Measurements from ENCODE around the gene VPS54.
"Not testable (repeated sequence)": the region's sequence is repeated elsewhere in the genome, so short reads cannot be mapped to it uniquely, and the experiment has no call there.

VPS54 gene

GRCh38 chr2:64024259-64024949, 5.2 kb upstream of the VPS54 start:
- no peak for DNase-seq

DNA sequence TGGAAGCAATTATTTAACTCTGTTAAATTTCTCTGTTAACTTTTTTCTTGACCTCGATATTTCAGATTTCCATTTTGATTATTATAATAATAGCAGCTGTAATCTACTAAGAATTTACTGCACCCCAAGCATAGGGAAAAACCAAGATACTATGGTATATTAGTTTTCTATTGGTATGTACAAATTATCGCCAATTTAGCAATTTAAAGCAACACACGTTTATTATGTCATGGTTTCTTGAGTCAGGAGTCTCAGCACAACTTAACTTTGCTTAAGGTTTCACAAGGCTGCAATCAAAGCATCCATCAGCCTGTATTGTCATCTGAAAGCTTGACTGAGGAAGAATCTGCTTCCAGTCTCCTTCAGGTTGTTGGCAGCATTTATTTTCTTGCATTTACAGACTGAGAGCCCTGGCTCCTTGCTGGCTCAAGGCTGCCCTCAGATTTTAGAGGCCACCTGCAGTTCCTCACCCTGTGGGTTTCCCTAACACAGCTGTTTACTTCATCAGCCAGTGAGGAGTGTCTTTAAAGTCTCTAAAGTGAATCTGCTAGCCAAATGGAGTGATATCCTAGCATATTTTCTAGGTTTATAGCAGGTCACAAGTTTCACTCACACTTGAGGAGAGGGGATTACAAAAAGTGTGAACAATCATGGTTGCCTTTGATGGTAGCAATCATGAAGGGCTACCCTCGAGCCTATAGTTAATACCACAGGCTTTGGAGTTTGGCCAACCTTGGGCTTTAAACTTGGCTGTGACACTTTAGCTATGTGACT, 4.4 kb upstream of the VPS54 start:
- no peak for DNase-seq

DNA sequence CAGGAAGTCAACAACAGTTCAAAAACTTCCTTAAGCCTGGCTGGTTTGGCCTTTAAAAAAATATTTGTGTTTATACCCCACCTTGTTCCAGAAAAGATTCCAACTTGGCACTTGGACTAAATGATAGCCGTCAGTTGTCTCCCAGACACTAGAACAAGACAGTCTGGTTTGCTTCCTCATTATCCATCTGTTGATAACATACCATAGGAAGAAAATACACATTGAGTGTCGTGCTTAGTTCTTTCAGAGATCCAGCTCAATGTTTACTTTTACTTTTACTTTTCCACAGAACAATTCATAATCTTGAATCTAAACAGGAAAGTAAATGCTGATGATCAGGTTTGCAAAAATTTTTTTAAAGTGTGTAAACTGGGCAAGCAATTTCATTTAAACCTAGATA, 2.4 kb upstream of the VPS54 start:
- DNase-seq = no peak

DNA sequence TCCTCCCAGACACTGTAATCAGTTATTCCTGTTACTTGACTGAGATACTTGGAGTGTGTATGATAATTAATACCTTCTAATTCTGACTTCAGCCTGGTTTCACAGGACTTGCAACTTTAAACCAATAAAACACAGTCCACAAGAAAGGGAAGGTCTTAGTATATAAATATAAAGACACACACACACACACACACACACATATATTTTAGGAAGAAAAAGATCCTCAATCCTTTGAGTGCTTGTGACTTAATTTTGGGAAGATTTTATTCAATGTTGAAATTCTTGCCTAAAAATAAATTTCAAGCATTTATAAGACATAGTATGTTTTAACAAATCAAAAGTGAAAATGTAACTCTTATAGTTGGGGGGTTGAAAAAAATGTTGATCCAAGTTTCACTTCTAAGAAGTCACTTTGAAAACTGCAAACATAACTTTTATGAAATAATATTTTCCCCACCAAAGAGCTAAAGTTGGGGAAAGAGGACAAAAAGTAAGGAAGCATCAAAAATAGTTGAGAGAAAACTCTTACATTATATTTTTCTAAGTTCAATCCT, 824 bp upstream of the VPS54 start:
- DNase-seq = no peak

DNA sequence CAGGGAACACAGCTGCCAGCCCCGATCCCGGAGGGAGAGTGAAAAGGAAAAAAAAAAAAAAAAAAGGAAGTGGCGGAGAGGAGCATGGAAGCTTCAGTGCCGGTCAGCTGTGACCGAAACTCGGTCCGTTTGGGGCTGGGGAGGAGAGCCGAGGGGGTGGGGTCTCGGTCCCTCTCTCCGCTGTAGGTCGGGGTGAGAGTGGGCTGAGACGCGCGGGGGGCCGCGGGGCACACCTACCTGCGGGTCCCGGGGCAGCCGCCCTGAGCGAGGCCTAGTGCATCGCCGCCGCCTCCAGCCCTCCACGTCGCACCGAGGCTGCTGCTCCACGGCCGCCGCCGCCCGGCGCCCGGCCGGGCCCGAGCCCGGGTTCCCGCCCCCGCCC, 536 bp downstream of the VPS54 start:
- peak in 33 of 56 donors; percentile 3 to 80 (median 55) for DNase-seq

DNA sequence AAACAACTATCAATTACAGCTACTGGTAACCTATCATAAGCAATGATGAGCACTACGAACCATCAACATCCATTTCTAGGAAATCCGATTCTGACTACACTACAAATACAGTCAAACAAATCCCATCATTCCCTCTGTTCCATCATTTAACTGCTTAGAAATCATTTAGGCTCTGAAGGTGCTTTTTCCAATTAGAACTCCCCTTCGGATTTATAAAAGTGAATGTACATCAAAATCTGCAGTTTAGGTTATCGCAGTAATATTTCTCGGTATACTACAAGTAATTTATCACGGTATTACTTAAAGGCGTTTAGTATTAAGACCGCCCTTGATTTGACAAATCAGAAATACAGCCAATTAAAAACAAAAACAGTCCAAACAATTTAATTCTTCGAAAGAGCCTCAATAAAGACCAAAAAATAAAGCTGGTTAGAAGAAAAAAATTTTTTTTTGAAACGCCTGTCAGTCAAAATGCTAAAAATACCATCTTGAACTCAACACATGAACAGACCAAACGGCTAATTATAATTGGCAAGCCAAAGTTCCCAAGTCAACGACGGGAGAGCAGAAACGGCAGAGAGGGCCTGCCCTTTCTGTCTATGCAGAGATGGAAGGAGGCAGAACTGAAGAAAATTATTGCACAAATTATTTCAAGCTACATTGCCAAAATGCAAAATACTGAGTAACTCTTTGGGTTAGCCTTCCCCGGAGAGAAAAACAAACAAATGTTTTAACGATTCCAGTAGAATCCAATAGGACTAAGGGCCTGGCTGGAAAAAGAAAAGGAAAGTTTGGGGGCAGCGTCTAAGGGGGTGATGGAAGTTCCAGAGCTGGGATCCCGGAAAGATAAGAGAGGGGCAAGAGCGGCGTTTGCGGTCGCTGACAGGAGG, 1.2 kb downstream of the VPS54 start:
- DNase-seq = peak in 3 of 56 donors; percentile 5 to 8 (median 5)

DNA sequence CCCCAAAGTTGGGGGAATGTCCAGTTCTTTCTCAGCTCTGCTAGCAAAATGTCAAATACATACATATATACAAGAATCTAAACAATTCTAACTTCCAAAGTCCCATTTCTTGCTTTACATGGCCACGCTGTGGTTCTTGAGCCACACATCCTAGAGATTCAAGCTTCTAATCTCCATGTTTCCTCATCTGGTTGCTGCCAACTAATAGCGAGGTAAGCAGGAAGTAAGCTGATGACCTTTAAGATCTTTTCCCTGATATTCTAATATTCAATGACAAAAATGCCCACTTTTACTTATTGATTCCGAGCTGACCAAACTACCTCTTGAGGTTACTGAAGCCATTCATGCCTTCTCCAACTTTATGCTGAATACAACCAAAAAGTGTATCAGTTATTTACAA, 3.3 kb downstream of the VPS54 start:
- DNase-seq = no peak

DNA sequence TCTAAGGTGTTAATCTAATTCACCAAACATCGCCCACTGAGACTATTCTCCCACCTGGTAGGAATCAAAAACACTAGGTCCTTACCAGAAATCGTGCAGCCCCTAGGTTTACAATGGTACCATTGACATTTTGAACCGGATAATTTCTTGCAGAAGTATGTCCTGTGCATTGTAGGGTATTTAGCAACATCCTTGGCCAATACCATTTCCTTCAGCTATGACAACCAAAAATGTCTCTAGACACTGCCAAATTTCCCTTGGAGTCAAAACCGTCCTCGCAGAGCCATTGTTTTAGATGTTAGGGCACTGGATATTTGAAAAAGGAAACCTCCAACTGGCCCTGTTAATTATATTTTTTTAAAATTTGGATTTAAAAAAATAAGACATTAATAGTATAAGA, 3.8 kb downstream of the VPS54 start:
- DNase-seq = no peak

DNA sequence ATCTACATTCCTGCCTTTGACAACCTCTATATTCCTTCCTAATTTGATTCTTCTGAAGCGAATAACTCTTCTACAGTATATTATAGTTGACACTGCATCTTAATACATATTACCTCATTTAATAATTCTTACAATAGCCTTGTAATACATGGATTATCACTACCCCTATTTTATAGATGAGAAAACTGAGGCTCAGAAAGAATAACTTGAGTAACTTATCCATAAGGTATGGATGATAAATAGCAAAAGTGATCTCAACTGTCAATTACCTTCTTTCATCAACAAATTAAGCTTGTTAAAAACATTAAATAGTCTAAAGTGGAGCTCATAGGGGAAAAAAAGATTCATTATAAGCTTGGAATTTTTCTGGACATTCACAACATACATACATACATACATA, 4.6 kb downstream of the VPS54 start:
- no peak for DNase-seq

GRCh38 chr2:64013053-64013452, 6.2 kb downstream of the VPS54 start:
- no peak for DNase-seq

DNA sequence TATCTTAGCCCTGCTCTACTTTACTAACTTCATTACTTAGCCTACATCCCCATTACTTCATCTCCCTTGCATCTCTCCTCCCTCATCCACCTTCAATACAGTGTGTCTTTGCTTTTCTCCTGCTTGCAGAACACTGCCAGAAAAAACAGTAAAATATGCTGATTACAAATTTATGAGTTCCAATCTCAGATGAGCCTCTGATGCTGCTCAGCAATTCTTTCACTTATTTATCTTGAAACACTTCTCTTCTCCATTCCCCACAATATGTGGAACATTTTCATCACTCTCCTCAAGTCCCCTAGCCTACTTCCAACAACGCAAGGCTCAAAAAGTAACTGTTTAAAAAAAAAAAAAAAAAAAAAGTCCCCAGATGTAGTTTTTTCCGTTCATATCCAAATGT, 7.1 kb downstream of the VPS54 start:
- no peak for DNase-seq

DNA sequence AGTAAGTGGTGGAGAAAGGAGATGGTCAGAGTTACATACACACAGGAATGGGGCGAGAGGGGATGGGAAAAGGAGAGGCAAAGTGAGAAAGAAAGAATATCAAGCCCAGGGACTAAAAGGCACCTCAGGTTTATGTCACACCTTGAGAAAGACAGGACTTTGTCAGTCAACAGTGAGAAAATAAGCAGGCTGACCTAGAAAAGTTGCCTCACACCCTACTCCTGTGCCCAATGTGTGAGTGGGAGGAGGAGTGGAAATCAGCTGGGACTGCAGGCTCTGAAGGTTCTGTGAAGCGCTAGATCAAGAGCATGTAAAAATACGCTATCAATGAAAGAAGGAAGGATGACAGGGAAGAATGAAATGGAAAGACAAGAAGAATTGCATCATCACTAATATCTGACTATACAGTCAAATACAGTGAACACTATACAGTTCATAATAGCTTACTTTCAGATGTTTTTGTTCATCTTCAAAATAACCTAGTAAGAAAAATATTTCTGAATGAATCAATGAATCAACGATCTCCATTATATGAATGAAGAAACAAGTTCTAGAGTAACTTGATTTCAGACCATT, 10.7 kb downstream of the VPS54 start:
- no peak for DNase-seq

GRCh38 chr2:64007924-64008323, 11.3 kb downstream of the VPS54 start:
- no peak for DNase-seq

GRCh38 chr2:64005707-64006356, 13.4 kb downstream of the VPS54 start:
- DNase-seq = no peak

GRCh38 chr2:64003239-64003638, 16.0 kb downstream of the VPS54 start:
- no peak for DNase-seq

DNA sequence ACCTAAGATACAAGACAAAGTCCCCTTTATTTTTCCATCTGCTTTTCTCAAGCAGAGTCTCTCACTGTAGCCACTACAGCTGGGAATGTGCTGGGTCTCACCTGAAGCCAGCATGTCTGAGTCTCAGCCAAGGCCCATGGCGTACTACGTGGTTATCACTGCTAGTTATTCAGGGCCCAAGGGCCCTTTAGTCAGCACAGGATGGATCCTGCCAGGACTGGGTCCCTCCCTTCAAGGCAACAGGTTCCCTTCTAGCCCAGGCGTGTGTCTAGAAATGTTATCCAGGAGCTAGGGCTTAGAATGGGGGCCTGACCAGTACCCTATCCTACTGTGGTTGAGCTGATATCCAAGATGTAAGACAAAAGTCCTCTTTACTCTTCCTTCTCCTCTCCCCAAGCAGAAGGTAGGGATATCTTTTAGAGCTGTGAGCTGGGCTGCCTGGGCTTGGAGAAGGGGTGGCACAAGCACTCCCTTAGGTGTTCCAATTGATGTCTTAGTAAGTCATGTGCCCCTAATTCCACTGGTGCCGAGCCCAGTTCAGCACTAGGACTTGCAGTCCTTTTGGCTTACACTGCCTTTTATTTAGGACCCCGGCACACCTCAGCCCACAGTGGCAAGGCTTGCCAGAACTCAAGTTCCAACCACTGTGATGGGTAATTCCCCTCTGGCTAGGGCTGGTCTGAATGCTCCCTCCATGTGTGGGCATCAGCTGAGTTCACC, 17.7 kb downstream of the VPS54 start:
- DNase-seq = no peak

- DNase-seq = no peak
These were observed 18.4 kb downstream of the VPS54 start for GRCh38 chr2:64000630-64001381.

- DNase-seq = no peak
These were observed 20.2 kb downstream of the VPS54 start for GRCh38 chr2:63999049-63999448.

DNA sequence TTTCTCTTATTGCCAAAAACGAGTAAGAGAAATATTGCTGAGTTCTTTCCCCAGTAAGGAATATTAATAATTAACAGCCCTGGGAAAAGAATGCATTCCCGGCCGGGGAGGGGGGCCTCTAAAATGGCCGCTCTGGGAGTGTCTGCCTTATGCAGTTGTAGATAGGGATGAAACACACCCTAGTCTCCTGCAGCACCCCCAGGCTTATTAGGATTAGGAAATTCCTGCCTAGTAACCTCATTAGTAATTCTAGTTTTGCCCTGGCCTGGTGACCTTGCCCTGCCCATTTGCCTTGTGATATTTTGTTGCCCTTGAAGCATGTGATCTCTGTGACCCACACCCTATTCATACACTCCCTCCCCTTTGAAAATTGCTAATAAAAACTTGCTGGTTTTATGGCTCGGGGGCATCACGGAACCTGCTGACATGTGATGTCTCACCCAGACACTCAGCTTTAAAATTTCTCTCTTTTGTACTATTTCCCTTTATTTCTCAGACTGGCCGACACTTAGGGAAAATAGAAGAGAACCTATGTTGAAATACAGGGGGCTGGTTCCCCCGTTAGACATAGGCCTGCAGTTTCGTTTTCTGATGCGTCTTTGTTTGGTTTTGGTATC, 22.5 kb downstream of the VPS54 start:
- not testable (repeated sequence) for DNase-seq
